OCI-M2 (cell line): ENCODE results near the gene TMEM63B.
"Not testable (repeated sequence)": the region's sequence is repeated elsewhere in the genome, so short reads cannot be mapped to it uniquely, and the experiment has no call there.

Experiments
- DNase-seq: peaks from one replicate; lab custom pipeline; 2025; ENCODE audit not compliant: unreplicated experiment; lab: John Stamatoyannopoulos, UW

The TMEM63B gene

DNA sequence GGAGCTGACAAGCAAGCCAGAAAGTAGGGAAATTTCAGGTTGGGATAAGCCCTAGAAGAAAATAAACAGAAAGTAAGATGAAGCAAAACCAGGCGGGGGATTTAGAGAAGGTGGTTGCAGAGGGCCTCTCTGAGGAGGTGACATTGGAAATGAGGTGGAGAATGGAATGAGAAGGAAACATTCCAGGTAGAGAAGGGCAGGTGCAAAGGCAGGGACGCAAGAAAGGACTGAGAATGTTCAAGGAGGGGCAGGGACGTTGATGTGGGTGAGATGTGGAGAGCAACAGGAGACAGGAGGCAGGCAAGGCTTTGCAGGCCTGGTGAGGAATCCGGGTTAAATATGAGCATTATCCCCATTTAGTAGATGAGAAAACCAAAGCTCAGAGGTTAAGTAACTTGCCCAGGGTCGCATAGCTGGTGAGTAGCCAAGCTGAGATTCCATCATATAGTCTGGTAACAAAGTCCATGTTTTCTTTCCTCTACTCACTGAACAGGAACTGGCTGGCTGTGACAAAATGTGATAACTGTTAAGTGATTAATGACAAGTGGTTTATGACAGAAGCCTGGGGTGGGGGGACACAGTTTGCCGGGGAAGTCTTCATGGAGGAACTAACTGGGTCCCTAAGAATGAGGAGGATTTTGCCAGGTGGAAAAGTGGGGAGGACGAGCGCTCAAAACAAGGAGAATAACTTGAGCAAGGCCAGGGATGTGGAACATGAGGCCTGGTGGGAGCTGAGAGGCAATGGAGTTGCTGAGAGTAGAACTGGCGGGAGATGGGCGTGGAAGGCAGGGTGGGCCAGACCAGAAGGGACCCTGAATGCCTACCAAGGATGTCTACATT lies 32.7 kb upstream of the TMEM63B start:
- DNase-seq = no peak

GRCh38 chr6:44095243-44095623 lies 32.1 kb upstream of the TMEM63B start:
- DNase-seq = not testable (repeated sequence)

DNA sequence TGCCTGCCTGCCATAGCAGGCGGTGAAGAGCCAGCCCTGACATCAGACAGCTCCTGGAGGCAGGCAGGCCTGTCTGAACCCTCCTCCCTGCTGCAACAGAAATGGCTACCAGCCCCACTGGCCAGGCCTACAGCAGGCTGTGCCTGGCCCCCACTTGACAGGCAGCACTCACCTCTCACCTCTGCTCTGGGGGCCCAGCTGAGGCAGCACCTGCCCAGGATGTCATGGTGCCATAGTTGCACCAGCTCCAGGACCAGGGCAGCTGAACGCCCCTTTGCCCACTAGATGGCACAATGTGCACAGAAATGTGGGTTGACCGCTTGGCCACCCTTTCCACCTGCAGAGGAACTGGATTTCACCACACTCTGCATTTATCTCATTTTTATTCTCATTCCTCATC lies 30.7 kb upstream of the TMEM63B start:
- no peak for DNase-seq

DNA sequence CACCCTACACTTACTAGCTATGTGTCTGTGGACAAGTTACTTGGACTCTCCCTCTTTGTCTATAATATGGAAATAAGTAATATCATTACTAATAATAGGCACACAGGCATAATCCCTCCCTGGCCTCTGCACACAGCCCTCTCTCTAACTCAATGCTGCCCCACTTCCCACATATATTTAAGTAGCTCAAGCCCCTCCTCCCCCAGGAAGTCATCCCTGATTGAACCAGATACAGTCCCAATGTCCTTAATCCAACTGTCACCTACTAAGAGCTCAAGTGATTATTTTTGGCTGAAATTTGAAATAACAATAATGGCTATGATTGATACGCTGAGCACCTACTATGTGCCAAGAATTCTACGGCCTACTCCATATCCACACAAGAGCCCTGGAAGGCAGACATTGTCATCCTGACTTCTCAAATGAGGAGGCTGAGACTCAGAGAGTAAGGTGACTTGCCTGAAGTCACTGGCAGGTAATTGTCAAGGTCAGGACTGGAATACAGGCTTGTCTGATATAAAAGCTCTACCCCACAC lies 29.5 kb upstream of the TMEM63B start:
- no peak for DNase-seq

DNA sequence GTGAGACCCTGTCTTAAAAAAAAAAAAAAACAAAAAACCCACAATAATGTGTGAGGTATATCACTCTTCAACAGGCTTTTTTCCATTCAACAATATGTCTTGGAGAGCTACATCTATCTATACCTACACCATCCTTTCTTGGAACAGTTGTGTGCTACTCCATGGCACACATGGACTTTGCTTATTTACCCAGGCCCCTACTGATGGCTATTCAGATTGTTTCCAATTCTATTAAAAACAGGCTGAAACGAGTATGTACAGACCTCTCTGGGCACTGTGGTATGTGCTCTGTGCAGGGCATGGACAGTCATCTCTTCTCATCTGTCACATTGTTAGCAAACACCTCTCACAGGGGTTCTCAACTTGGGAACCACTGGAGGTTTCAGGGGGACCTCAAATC lies 28.2 kb upstream of the TMEM63B start:
- no peak for DNase-seq

DNA sequence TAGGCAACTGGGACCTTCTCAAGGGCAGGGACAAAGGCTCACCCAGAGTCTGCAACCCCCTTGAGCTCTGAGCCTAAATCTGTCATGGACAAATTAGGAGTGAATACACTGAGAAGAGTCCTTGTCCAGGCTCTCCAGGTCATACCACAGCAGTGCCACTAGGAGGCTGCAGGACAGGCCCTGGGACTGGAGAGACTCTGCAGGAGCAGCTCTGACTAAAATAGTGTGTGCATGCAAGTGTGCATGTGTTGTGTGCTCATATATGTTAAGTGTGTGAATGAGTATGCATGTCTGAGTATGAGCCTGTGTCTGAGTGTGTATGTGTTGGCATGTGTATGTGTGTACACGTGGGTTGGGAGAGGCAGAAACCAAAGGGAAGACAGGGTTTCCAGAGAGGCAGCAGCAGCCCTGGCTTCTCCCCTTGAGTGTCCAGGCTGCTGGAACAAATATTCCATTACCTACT lies 27.2 kb upstream of the TMEM63B start:
- no peak for DNase-seq

- no peak for DNase-seq
These were observed 25.5 kb upstream of the TMEM63B start for GRCh38 chr6:44101832-44102231.

GRCh38 chr6:44102527-44102926 lies 24.8 kb upstream of the TMEM63B start:
- DNase-seq = no peak

GRCh38 chr6:44104481-44105021 lies 22.8 kb upstream of the TMEM63B start:
- no peak for DNase-seq

DNA sequence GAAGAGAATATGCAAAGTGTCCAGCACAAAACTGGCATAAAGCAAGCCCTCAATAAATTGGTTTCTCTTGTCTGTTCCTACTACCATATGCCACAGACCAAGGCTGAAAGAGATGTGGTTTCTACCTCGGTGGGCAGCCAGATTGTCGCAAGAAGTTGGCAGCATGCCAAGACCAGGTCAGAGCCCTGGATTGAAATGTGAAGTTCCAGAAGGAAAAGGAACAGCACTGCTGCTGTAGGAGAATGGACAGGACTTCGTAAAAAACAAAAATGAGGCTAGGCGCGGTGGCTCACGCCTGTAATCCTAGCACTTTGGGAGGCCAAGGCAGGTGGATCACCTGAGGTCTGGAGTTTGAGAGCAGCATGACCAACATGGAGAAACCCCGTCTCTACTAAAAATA lies 22.2 kb upstream of the TMEM63B start:
- no peak for DNase-seq

DNA sequence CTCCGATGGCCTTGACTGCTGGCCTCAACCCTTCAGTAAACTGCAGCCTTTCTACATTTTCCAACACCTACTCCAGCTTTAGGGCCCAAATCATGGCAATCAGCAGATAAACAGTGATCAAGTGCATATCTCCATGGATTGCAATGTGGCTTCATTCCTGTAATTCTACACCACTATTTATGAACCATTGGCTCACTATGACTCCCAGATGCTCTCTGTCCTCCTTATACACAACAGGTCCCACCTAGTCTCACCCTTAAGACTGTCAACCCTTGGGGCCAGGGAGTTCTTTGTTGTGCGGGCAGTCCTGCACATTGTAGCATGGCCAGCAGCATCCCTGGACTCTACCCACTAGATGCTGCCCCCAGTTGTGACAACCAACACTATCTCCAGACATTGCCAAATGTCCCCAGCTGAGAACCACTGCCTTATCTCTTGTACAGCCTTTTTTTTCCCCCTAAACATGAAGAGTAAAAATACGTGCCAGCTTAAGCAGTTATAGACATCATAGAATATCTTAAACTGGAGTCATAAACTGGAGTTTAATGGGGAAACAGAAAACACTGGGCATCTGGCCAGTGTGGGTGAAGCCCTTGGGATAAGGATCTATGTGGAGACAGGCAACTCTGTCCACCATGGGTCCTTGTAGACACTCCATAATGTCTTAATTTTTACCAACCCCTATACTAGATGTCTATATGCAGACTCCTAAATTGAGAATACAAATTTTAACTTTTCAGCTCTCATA lies 21.2 kb upstream of the TMEM63B start:
- DNase-seq = no peak

DNA sequence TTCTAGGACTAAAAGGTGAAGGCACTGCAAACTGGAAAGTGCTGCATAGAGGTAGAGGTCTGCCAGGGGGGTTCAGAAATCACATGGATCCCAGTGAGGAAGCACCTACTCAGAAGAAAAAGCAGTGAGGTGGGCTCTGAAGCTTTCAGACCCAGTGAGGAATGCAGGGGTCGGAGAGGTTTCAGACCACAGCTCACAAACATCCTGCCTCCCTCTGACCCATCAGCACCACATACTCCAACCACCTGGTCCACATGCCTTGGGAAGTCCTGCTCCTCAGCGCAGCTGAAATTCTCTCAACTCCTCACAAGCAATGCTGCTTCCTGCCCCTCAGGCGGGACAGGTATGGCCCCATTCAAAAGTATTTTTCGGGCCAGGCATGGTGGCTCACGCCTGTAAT lies 20.3 kb upstream of the TMEM63B start:
- DNase-seq = no peak

- DNase-seq = no peak
These were observed 18.9 kb upstream of the TMEM63B start for GRCh38 chr6:44108471-44108870.

DNA sequence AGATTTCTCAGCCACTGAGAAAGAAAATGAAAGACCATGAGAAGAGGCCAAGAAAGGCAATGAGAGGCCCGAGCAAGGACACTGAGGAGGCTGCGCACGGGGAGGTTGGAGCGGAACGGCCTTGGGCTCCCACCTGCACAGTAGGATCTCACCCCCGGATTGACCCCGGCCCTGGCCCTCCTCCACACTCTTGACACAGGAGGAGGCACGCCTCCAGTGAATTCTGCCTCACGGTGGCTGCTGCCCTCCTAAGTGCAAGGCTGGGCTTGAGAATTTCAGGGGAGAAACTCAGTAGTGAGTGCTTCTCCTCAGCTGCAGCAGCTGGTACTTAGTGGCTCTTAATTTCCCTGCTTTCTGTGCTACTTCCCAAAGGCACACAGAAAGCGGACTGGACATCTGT lies 18.1 kb upstream of the TMEM63B start:
- DNase-seq = no peak

DNA sequence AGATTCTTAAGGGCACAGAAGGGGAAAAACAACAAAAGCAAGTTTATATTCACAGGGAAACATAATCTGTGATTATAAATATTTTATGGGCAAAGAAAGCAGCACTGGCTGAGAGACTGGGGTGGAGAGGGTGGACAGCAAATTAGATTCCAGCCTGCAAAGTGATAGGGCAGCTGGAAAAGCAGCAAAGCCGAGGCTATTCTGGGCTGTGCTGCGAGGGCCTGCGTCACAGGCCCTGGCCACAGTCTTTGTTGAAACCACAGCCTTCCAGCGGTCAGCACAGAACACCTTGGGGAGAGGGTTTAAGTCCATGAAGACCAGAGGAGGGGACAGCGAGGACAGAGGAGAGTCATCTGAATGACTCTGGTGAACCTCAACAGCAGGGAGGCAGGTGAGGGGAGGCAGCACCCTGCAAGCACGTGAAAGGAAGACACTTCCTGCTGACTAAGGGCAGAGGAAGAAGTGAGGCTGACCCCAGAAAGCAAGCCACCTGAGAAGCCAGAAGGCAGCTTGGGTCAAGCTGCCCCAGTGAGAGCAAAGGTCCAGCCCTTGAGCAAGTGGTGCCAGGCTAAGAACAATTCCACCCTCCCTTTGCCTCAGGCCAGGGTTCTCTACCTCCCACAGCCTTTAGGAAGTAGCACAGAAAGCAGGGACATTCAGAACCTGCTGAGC lies 17.2 kb upstream of the TMEM63B start:
- DNase-seq = no peak

DNA sequence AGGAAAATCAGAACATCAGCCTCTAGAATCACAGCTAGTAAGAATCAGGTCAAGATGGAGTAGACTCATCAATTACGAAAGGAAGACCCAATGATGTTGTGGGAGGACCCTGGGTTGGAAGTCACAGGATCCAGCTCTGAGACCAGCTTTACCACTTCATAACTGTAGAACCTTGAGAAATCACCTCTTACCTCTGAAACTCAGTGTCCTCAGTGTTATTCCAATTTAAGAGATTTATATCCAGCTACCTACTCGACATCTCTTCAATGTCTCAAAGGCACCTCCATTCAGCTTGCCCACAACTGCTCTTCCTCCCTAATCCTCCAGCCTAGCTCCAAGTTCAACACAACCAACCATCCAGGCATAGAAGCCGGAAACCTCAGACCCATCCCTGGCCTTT lies 16.4 kb upstream of the TMEM63B start:
- no peak for DNase-seq

GRCh38 chr6:44111434-44112417 lies 15.6 kb upstream of the TMEM63B start:
- no peak for DNase-seq

DNA sequence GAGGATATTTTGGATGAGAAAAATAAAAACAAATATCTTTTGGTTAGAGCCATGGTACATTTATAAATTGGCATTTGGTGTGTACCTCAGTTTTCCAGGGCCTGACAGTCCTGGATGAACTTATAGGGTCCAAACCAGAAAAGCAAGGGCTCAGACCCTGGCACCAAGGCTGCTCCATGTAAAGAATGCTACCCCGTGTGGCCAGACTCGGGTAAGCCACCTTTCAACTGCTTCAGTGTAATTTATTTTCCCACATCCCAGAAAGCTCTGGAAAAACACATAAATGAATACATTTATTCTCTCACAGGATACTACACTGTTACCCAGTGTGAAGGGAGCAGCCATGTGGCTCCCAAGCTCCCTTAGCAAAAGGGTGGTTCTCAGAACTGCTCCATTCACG lies 13.9 kb upstream of the TMEM63B start:
- DNase-seq = no peak

GRCh38 chr6:44115866-44116265 lies 11.5 kb upstream of the TMEM63B start:
- no peak for DNase-seq
